Astrocyte of the spinal cord (primary cell): ENCODE results near the gene TCAP.

ENCODE experiments used
- DNase-seq: peaks from one replicate; pipeline ENCODE4 v3.0.0; 2011; ENCODE audit warnings: low read depth, low spot score
- H3K4me3 ChIP-seq: 2 replicates; pipeline ENCODE4 v1.5.1; 2011; ENCODE audit warnings: low read depth, mild to moderate bottlenecking, low read length, moderate library complexity
- in situ Hi-C: cut with HindIII; loops from 2 replicates; pipeline ENCODE4 v1.10.0; 2017; ENCODE audit warnings: low sequenced_read_pairs
- TF ChIP-seq, protein P1 (sequence below): IDR thresholded peaks from 2 replicates; pipeline ENCODE4 v1.5.1; 2012; ENCODE audit warnings: low read depth, mild to moderate bottlenecking, low read length, inconsistent platforms

TCAP gene

DNA sequence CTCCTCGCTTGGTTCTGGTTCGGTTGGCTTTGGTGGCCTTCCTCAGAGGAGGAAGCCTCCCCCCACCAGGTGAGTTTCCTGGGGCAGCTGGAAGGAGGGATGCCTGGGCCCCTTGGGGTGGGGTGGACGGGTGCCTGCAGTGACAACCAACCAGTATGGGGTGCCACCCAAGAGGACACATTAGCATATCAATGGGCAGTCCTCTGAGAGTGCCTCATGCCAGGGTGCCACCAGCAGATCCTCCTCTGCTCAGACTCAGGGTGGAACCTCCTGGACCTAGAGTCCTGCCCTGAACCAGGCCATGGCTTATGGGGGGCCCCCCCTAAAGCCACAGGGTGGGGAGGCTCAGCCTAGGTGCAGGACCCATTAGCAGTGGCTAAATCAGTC lies 35.7 kb upstream of the TCAP start:
- H3K4me3 ChIP-seq = no peak overlapping the region
- in situ Hi-C loops = no loop called here
- DNase-seq = no peak
- TF ChIP-seq, protein P1, sequence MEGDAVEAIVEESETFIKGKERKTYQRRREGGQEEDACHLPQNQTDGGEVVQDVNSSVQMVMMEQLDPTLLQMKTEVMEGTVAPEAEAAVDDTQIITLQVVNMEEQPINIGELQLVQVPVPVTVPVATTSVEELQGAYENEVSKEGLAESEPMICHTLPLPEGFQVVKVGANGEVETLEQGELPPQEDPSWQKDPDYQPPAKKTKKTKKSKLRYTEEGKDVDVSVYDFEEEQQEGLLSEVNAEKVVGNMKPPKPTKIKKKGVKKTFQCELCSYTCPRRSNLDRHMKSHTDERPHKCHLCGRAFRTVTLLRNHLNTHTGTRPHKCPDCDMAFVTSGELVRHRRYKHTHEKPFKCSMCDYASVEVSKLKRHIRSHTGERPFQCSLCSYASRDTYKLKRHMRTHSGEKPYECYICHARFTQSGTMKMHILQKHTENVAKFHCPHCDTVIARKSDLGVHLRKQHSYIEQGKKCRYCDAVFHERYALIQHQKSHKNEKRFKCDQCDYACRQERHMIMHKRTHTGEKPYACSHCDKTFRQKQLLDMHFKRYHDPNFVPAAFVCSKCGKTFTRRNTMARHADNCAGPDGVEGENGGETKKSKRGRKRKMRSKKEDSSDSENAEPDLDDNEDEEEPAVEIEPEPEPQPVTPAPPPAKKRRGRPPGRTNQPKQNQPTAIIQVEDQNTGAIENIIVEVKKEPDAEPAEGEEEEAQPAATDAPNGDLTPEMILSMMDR = no peak

- in situ Hi-C loops = no loop called here
- H3K4me3 ChIP-seq = no peak overlapping the region
- no peak for DNase-seq
- TF ChIP-seq, protein P1 = no peak
Measured at GRCh38 chr17:39629898-39630297, 35.3 kb upstream of the TCAP start.

GRCh38 chr17:39631403-39631802 lies 33.7 kb upstream of the TCAP start:
- in situ Hi-C loops = no loop called here
- H3K4me3 ChIP-seq = no peak overlapping the region
- TF ChIP-seq, protein P1 = no peak
- DNase-seq = no peak

- no peak overlapping the region for H3K4me3 ChIP-seq
- no peak for DNase-seq
- TF ChIP-seq, protein P1 = no peak
- in situ Hi-C loops = no loop called here
Measured at GRCh38 chr17:39632153-39632941, 32.8 kb upstream of the TCAP start.

DNA sequence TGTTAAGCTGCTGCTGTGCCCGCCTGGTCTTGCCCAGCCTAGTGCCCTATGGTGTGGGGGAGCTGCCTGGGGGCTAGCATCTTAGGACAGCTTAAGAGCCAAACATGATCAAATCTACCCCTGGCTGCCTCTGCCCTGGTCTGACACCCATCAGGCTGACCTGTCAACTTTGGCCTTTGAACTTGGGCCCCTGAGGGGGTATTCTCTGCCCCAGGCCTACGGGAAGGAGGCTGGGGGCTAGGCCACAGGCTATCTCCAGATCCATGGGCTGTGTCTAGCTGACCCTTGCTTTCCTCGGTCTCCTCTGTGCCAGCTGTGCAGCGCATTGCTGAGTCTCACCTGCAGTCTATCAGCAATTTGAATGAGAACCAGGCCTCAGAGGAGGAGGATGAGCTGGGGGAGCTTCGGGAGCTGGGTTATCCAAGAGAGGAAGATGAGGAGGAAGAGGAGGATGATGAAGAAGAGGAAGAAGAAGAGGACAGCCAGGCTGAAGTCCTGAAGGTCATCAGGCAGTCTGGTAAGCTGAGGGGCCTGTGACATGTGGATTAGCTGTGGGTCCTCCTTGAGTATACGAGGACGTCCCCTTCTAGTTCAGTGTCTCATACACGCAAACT lies 31.5 kb upstream of the TCAP start:
- TF ChIP-seq, protein P1 = no peak
- H3K4me3 ChIP-seq = no peak overlapping the region
- in situ Hi-C loops = no loop called here
- DNase-seq = no peak

GRCh38 chr17:39634384-39634871 lies 30.7 kb upstream of the TCAP start:
- in situ Hi-C loops = no loop called here
- H3K4me3 ChIP-seq = no peak overlapping the region
- TF ChIP-seq, protein P1 = peak; percentile 59
- peak; percentile 50 for DNase-seq
